ENCODE measurements around the gene TRAK2.

Gene TRAK2

DNA sequence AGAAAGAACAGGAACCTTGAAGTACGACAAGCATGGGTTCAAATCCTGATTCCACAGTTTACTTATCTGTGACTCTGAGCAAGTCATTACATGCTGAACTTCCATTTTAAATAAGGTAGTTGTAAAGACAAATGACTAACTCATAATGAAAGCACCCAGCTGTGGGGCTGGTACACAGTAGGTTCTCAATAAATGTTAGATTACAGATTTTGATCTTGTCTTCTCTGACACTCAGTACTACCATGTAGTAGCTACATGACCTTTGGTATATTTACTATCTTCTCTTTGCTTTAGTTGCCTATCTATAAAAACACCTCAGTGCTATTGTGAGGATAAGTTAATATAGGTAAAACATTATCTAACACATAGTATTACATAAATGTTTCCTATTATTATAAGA lies 3.2 kb downstream of the TRAK2 start:
- TF ChIP-seq, protein P1, sequence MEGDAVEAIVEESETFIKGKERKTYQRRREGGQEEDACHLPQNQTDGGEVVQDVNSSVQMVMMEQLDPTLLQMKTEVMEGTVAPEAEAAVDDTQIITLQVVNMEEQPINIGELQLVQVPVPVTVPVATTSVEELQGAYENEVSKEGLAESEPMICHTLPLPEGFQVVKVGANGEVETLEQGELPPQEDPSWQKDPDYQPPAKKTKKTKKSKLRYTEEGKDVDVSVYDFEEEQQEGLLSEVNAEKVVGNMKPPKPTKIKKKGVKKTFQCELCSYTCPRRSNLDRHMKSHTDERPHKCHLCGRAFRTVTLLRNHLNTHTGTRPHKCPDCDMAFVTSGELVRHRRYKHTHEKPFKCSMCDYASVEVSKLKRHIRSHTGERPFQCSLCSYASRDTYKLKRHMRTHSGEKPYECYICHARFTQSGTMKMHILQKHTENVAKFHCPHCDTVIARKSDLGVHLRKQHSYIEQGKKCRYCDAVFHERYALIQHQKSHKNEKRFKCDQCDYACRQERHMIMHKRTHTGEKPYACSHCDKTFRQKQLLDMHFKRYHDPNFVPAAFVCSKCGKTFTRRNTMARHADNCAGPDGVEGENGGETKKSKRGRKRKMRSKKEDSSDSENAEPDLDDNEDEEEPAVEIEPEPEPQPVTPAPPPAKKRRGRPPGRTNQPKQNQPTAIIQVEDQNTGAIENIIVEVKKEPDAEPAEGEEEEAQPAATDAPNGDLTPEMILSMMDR (conservative IDR thresholded peaks at IDR 0.05), result no peak
- H3K27ac ChIP-seq, result no peak overlapping the region

DNA sequence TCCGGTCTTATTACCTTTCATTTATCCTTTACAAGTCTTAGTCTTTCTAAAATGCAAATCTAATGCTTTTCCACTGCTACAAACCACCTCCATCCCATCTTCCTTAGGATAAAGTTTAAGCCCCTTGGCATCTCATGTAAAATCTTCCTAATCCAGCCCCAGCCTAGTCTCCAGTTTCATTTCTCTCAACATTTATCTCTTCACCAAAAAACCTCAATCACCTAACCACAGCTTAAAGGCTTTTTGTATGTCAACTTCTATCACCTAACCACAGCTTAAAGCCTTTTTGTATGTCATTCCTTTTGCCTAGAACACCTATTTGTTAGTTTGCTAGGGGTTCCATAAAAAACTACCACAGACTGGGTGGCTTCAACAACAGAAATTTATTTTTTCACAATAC lies 4.2 kb downstream of the TRAK2 start:
- no peak for TF ChIP-seq ZFX (IDR thresholded peaks at IDR 0.05)
- TF ChIP-seq, protein P1 (conservative IDR thresholded peaks at IDR 0.05), result no peak
- no peak overlapping the region for H3K27ac ChIP-seq

DNA sequence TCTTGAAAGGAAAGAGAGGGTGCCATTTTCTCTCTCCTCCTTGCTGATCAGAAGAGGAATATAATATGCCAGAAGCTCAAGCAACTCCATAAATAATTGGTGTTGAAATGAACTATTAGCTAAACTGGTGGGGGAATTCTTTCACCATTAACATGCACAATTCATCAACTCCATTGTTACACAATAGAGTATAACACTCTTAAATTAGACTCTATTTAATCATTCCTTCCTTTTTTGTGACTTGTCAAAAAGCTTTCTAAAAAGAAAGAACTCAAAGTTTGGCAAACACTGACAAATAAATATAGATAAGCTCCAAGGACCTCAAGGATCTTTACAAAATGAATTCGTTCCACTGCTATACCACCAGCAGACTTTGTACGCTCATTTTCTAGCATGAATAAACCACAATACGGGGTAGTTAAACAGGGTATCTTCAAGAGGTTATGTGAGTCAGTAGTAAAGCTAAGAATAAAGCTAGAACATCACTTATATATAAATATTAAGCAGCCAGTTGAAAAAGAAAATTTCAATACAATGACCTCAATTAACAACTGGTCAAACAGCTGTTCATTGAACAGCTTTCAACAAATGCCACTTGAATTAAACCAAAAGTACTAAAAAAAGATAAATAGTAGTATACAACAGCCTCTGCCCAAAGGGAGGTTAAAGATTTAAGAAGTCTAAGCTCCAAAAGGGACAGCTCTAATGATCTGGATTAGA lies 6.4 kb downstream of the TRAK2 start:
- H3K27ac ChIP-seq, result no peak overlapping the region
- TF ChIP-seq, protein P1 (conservative IDR thresholded peaks at IDR 0.05), result no peak
- no peak for TF ChIP-seq ZFX (IDR thresholded peaks at IDR 0.05)

DNA sequence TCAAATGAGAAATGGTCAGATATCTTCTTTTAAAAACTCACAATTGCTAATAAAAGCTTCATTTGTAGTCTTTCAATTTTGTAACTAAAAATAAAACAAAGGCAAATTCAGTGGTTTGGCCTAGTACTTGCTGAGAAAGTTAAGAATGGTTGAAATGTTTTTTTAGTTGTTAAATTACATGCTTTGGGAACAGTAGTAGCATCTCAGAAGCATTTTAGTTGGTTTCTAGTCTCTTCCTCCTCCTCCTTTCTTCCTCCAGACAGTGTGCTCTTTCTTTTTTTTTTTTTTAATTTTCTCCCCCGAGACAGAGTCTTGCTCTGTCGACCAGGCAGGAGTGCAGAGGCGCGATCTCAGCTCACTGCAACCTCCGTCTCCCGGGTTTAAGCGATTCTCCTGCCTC lies 9.8 kb downstream of the TRAK2 start:
- TF ChIP-seq ZFX (IDR thresholded peaks at IDR 0.05), result no peak
- TF ChIP-seq, protein P1 (conservative IDR thresholded peaks at IDR 0.05), result no peak
- no peak overlapping the region for H3K27ac ChIP-seq

DNA sequence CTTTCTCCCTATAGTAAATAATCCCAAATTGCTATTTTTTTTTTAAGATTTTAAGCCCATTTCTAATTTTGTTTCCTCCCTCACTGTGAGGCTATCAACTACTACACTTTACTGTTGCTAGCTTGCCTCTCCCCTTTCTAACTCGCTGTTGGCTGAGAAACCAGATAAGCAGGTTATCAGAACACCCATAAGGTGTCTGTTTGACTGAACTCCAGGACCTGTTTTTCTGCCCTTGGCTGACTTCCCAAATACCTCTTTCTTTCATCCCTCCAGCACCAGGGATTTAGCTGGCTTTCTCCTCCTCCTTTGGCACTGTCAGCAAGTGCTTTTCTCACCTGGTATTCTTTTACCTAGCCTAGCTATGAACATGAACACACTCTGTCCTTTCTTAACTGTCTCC lies 11.1 kb downstream of the TRAK2 start:
- TF ChIP-seq, protein P1 (conservative IDR thresholded peaks at IDR 0.05), result no peak
- peak overlapping the region; percentile 25; the same call in 1 of the 2 replicates for H3K27ac ChIP-seq

DNA sequence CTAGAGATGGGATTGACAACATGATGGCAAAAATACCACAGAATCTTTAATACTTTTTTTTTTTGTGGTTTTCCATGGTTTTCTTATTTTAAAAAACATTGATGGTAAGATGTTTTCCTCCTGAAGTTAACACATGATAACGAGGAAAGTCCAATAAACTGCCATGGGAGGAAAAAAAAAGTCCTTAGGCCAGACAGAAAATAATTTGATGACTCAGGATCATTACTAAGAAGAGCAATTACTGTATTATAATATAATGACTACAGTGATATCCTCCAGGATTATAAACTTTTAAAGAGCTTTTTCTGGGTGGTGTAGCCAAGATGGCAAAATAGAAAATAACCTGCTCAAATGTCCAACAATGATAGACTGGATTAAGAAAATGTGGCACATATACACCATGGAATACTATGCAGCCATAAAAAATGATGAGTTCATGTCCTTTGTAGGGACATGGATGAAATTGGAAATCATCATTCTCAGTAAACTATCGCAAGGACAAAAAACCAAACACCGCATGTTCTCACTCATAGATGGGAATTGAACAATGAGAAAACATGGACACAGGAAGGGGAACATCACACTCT lies 11.8 kb downstream of the TRAK2 start:
- peak overlapping the region; percentile 25; the same call in 1 of the 2 replicates for H3K27ac ChIP-seq

DNA sequence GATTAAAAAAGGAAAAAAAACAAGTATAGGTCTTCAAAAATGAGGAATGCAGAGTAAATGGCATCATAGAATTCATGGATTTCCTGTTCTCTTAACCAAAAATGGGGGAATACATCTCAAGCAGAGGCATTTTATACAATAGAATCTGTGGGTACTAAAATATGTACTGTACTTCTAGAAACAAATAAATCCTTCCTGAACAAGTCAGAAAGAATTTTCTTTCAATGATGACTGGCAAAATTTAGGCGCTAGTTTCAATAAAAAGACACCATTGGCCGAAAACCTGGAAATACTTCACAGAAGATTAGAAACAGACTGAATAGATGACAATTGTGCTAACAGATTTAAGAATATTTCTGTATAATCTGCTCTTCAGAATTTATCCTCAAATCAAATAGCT lies 15.1 kb downstream of the TRAK2 start:
- H3K27ac ChIP-seq, result no peak overlapping the region
- no peak for TF ChIP-seq ZFX (IDR thresholded peaks at IDR 0.05)
- TF ChIP-seq, protein P1 (conservative IDR thresholded peaks at IDR 0.05), result no peak

All from C4-2B (cell line).